OCI-LY7 (cell line): ENCODE measurements around the gene APOBEC4. TPM values are rescaled to one million over a fixed set of nuclear protein-coding genes. Genes with fewer than 3 reads are reported as not detected.

ENCODE experiments used
- BruUV-seq: library from RNA; stranded (reverse); fragments of 400-500 nt; replicated peaks from 2 replicates; lab custom pipeline; 2021; lab: Mats Ljungman, UMichigan
- CTCF ChIA-PET: fragments of 300-600 bp; sonication (Branson Sonifier 250); formaldehyde crosslinking; loops from one replicate; lab custom pipeline; 2022; ENCODE audit warnings: antibody characterized with exemption; ENCODE audit not compliant: unreplicated experiment; lab: Charles Lee
- POLR2A ChIA-PET: fragments of 300-600 bp; sonication (Branson Sonifier 250); formaldehyde crosslinking; loops from one replicate; lab custom pipeline; 2022; ENCODE audit warnings: antibody characterized with exemption; lab: Charles Lee
- DNase-seq: peaks from one replicate; pipeline ENCODE4 v3.0.0-alpha.2; 2015; ENCODE audit warnings: low spot score
- H2AFZ ChIP-seq: fragments of 200-600 bp; sonication (generic), shearing (Covaris generic); 2 replicates; pipeline ENCODE4 v1.6.1; 2014; ENCODE audit warnings: mild to moderate bottlenecking, antibody characterized with exemption, low read length, moderate library complexity
- H3K27ac ChIP-seq: fragments of 200-600 bp; sonication (generic); 2 replicates; pipeline ENCODE4 v1.5.1; 2014; ENCODE audit warnings: mixed run types, low read depth, mild to moderate bottlenecking, moderate library complexity, low read length, inconsistent platforms; ENCODE audit not compliant: poor library complexity, severe bottlenecking
- H3K36me3 ChIP-seq: fragments of 200-600 bp; sonication (generic); 2 replicates; pipeline ENCODE4 v1.6.1; 2014; ENCODE audit warnings: mild to moderate bottlenecking, antibody characterized with exemption, low read length, moderate library complexity, mixed read lengths; ENCODE audit not compliant: insufficient read depth
- H3K4me1 ChIP-seq: fragments of 200-600 bp; sonication (generic); 2 replicates; pipeline ENCODE4 v1.5.1; 2014; ENCODE audit warnings: mild to moderate bottlenecking, low read length; ENCODE audit not compliant: insufficient read depth, poor library complexity, severe bottlenecking
- H3K4me2 ChIP-seq: fragments of 200-600 bp; sonication (generic); 2 replicates; pipeline ENCODE4 v1.6.1; 2014; ENCODE audit warnings: mild to moderate bottlenecking, low read length
- H3K4me3 ChIP-seq: fragments of 200-600 bp; sonication (generic); 2 replicates; pipeline ENCODE4 v1.5.1; 2014; ENCODE audit warnings: mild to moderate bottlenecking, low read depth, low read length; ENCODE audit not compliant: poor library complexity, severe bottlenecking
- H3K79me2 ChIP-seq: fragments of 200-600 bp; sonication (generic); 2 replicates; pipeline ENCODE4 v1.6.1; 2016; ENCODE audit warnings: low read depth, mild to moderate bottlenecking, low read length, moderate library complexity, mixed read lengths; ENCODE audit not compliant: insufficient read depth
- H3K9me2 ChIP-seq: fragments of 200-600 bp; sonication (generic); 2 replicates; pipeline ENCODE4 v1.6.1; 2016; ENCODE audit warnings: mild to moderate bottlenecking, low read length, mixed read lengths; ENCODE audit not compliant: insufficient read depth
- H3K9me3 ChIP-seq: fragments of 200-600 bp; sonication (generic); 2 replicates; pipeline ENCODE4 v1.6.1; 2014; ENCODE audit warnings: mild to moderate bottlenecking, mixed run types, low read length, mixed read lengths
- H4K20me1 ChIP-seq: fragments of 200-600 bp; sonication (generic); 2 replicates; pipeline ENCODE4 v1.6.1; 2014; ENCODE audit warnings: mild to moderate bottlenecking, antibody characterized with exemption, low read length, moderate library complexity, mixed read lengths; ENCODE audit not compliant: insufficient read depth
- EZH2phosphoT487 ChIP-seq: fragments of 200-600 bp; sonication (generic); IDR thresholded peaks from 2 replicates; pipeline ENCODE4 v1.6.1; 2018; ENCODE audit warnings: low read depth, borderline replicate concordance, mild to moderate bottlenecking, mixed run types, antibody characterized with exemption, low read length, moderate library complexity, mixed read lengths
- intact Hi-C: fragments of 100-400 bp; cut with micrococcal nuclease; formaldehyde crosslinking; loops from one replicate; pipeline ENCODE4 v1.10.0; 2022; ENCODE audit not compliant: unreplicated experiment
- total RNA-seq, 2 experiments: library from RNA; depleted of rRNA in 1 of 2; stranded (reverse); fragments of >200 nt in 1 of 2; shearing (Covaris generic) in 1 of 2; gene quantifications; 2 replicates each; pipeline ENCODE4 v1.2.3, GENCODE V29; 2014 to 2022
- TF ChIP-seq, protein P1 (sequence below): fragments of 200-600 bp; sonication (generic); conservative IDR thresholded peaks from 2 replicates; pipeline ENCODE4 v1.5.1; 2014; ENCODE audit warnings: mild to moderate bottlenecking, antibody characterized with exemption, low read length, moderate library complexity, mixed read lengths

The APOBEC4 gene
- total RNA-seq, 2 experiments from 2014 or later, result not detected

DNA sequence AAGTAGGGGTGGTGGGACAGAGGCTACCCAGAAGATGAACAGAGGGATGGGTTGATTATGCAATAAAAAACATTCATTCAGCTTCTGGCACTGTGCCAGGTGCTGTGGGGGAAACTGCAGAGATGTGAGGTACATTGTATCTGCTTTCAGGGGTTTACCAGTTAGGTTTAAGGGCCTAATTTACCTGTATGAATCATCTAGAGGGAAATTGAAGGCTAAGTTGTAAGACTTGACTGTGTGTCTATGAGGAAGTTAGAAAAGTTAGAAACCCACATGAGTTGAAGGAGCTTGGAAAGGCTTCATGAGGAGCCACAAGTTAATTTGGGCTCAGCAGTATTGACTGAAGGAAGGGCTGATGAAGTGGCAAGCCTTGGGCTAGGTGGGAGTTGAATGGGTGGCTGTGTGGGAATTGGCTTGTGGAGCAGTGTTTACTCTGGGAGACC lies 36.7 kb upstream of the APOBEC4 start:
- Histone ChIP-seq H3K4me1 (no peaks in the 10 kb centered on the region), H3K9me3 (no peaks in the 10 kb centered on the region), H3K36me3 (no peaks in the 10 kb centered on the region), H3K4me2 (no peak overlapping the region), H2AFZ (no peak overlapping the region), H3K4me3 (no peak overlapping the region), H3K79me2 (no peaks in the 10 kb centered on the region), H3K9me2 (no peaks in the 10 kb centered on the region), H4K20me1 (no peaks in the 10 kb centered on the region), H3K27ac (no peak overlapping the region)
- intact Hi-C loops, result no loop called here
- TF ChIP-seq, protein P1, sequence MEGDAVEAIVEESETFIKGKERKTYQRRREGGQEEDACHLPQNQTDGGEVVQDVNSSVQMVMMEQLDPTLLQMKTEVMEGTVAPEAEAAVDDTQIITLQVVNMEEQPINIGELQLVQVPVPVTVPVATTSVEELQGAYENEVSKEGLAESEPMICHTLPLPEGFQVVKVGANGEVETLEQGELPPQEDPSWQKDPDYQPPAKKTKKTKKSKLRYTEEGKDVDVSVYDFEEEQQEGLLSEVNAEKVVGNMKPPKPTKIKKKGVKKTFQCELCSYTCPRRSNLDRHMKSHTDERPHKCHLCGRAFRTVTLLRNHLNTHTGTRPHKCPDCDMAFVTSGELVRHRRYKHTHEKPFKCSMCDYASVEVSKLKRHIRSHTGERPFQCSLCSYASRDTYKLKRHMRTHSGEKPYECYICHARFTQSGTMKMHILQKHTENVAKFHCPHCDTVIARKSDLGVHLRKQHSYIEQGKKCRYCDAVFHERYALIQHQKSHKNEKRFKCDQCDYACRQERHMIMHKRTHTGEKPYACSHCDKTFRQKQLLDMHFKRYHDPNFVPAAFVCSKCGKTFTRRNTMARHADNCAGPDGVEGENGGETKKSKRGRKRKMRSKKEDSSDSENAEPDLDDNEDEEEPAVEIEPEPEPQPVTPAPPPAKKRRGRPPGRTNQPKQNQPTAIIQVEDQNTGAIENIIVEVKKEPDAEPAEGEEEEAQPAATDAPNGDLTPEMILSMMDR, result no peak
- BruUV-seq, result no TSS peak
- ChIA-PET POLR2A (interaction anchor here (0.5 kb wide), 1 partner anchor 58 kb away, joined by 4 read pairs; no protein-coding TSS in a partner anchor), CTCF (no interaction called here)
- no peak for DNase-seq

DNA sequence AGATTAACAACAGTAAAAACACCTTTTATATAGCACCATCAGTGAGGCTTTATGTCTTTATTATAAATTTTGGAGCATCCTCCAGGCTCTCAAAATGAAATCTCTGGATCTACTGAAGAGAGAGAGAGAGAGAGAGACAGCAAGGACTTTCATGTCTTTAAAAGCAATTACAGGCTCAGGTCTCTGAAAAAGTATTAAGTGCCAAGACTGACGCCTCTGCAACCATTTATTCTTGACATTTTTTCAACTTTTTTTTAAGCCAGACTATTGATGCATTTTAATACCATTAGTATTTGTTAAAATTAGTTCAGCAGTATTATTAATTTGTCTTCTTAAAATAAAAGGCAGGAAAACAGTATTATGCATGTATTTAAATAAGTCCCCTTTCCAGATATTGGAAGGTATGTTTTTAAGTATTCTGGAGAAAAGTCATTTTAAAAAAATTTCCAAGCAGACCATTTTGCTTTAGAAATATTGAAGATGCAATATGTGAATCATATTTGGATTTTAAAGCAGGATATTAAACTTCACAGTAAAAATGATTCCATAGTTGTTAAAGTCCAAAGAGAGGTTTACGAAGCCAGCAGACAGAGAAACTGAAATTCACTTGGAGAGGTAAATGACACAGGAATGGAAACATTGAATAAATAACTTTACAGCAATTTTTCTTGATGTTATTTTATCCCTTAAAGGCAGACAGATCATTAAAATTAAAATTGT lies 35.4 kb upstream of the APOBEC4 start:
- TF ChIP-seq, protein P1, result no peak
- TF ChIP-seq EZH2phosphoT487, result no peak
- Histone ChIP-seq H4K20me1 (no peaks in the 10 kb centered on the region), H3K4me1 (no peaks in the 10 kb centered on the region), H3K4me2 (no peak overlapping the region), H2AFZ (no peak overlapping the region), H3K36me3 (no peaks in the 10 kb centered on the region), H3K4me3 (no peak overlapping the region), H3K27ac (no peak overlapping the region), H3K79me2 (no peaks in the 10 kb centered on the region), H3K9me3 (no peaks in the 10 kb centered on the region), H3K9me2 (no peaks in the 10 kb centered on the region)
- DNase-seq, result no peak
- intact Hi-C loops, result no loop called here
- ChIA-PET CTCF (no interaction called here), POLR2A (no interaction called here)
- no TSS peak for BruUV-seq

DNA sequence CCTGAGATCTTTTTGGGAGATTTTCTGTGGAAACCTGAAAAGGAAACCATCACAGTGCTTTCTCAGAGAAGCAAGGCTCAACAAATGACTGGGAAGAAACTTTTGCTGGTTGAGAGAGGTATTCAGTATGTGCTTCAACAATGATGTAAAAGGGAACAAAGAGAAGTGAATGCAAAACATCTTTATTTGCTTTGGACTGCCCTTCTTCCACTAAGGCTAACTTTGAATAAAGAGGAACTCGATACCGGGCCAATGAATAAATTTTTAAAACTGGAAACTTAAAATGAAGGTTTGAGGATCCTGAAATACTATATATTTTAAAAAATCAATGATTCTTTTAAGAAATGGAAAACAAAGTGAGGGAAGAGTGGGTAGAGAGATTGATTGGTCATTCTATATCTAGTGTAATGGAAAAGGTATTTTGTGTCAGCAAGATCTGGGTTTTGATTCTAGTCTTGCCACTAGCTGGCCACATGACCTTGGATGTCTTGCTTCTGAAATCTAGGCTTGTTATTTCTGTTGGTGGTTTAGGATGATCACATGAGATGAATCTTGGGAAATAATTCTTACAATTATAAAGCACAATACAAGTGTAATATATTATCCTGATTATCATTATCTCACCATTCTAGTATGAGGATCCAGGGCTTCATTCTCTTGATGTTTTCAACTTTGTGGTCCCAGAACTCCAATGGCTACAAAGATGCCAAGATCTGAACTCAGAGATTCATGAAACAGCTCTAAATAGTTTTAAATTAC lies 34.6 kb upstream of the APOBEC4 start:
- TF ChIP-seq EZH2phosphoT487, result no peak
- TF ChIP-seq, protein P1, result no peak
- ChIA-PET CTCF (no interaction called here), POLR2A (no interaction called here)
- Histone ChIP-seq H3K4me1 (no peaks in the 10 kb centered on the region), H3K9me2 (no peaks in the 10 kb centered on the region), H3K36me3 (no peaks in the 10 kb centered on the region), H3K79me2 (no peaks in the 10 kb centered on the region), H2AFZ (no peak overlapping the region), H3K27ac (no peak overlapping the region), H3K9me3 (no peaks in the 10 kb centered on the region), H3K4me2 (no peak overlapping the region), H3K4me3 (no peak overlapping the region), H4K20me1 (no peaks in the 10 kb centered on the region)
- intact Hi-C loops, result no loop called here
- no peak for DNase-seq
- BruUV-seq, result no TSS peak
